Endodermal cell (in vitro differentiated cells): ENCODE results near the gene UEVLD. TPM values are rescaled to one million over a fixed set of nuclear protein-coding genes. Genes with fewer than 3 reads are reported as not detected.

Experiments used
- DNase-seq: peaks from one replicate; pipeline ENCODE4 v3.0.0-alpha.2; 2017
- H3K27ac ChIP-seq: 2 replicates; pipeline ENCODE4 v1.5.1; 2013; ENCODE audit warnings: mild to moderate bottlenecking, low read depth, low read length, moderate library complexity
- H3K27me3 ChIP-seq: 2 replicates; pipeline ENCODE4 v1.6.1; 2013; ENCODE audit warnings: mild to moderate bottlenecking, low read length, moderate library complexity; ENCODE audit not compliant: insufficient read depth, control insufficient read depth, poor library complexity, severe bottlenecking
- H3K36me3 ChIP-seq: 2 replicates; pipeline ENCODE4 v1.7.0; 2013; ENCODE audit warnings: mild to moderate bottlenecking, low read length, moderate library complexity; ENCODE audit not compliant: control insufficient read depth, insufficient read depth
- H3K4me1 ChIP-seq: one replicate; pipeline ENCODE4 v1.7.0; 2013; ENCODE audit warnings: low read length; ENCODE audit not compliant: control insufficient read depth, insufficient read depth
- H3K4me3 ChIP-seq: 2 replicates; pipeline ENCODE4 v1.5.1; 2013; ENCODE audit warnings: mild to moderate bottlenecking, low read length, moderate library complexity
- H3K9ac ChIP-seq: 2 replicates; pipeline ENCODE4 v1.6.1; 2013; ENCODE audit warnings: mild to moderate bottlenecking, low read length, moderate library complexity; ENCODE audit not compliant: poor library complexity, severe bottlenecking; ENCODE audit errors: extremely low read depth
- H3K9me3 ChIP-seq: 2 replicates; pipeline ENCODE4 v1.6.1; 2013; ENCODE audit warnings: mild to moderate bottlenecking, low read length, moderate library complexity; ENCODE audit not compliant: control insufficient read depth
- H3K27ac Mint-ChIP-seq: 2 replicates; pipeline ENCODE4 v1.8.0; 2020; ENCODE audit warnings: mixed read lengths
- H3K27me3 Mint-ChIP-seq: 2 replicates; pipeline ENCODE4 v1.8.0; 2021; ENCODE audit warnings: mild to moderate bottlenecking, mixed read lengths; ENCODE audit not compliant: insufficient read depth
- H3K36me3 Mint-ChIP-seq: 2 replicates; pipeline ENCODE4 v1.8.0; 2020; ENCODE audit warnings: low read depth, mixed read lengths
- H3K4me1 Mint-ChIP-seq: 2 replicates; pipeline ENCODE4 v1.8.0; 2020; ENCODE audit warnings: mixed read lengths
- H3K4me3 Mint-ChIP-seq: 2 replicates; pipeline ENCODE4 v1.8.0; 2020; ENCODE audit warnings: mild to moderate bottlenecking, moderate library complexity, mixed read lengths
- H3K9me3 Mint-ChIP-seq: 2 replicates; pipeline ENCODE4 v1.8.0; 2020; ENCODE audit warnings: mild to moderate bottlenecking, mixed read lengths
- WGBS, 2 experiments: methylation state at CpG; one replicate each; pipeline versions ENCODE4 v1.1.5 to v1.1.7; 2013; ENCODE audit warnings: missing lambda C conversion rate in 2 of 2, mixed read lengths in 1 of 2; ENCODE audit not compliant: insufficient coverage in 1 of 2, insufficient read length in 1 of 2; 5-methylcytosine and 5-hydroxymethylcytosine counted together
- total RNA-seq, 2 donors: library from RNA; stranded (reverse); fragmentation: NEBNext Ultra II Directional in 1 of 2; extraction: Animal tissue kit (Norgen Biotek cat#: 25700) in 1 of 2; gene quantifications; 2 replicates in 1 of 2; 3 replicates in 1 of 2; pipeline ENCODE4 v1.2.1, GENCODE V29; 2021
- TF ChIP-seq, protein P1 (sequence below): fragments of 200-600 bp; sonication (generic); conservative IDR thresholded peaks from 2 replicates; pipeline ENCODE4 v1.5.0; 2021; ENCODE audit warnings: antibody characterized with exemption, mild to moderate bottlenecking

Gene UEVLD
- total RNA-seq, 2 donors from 2014 or later = 14.4 to 15.0 TPM

DNA sequence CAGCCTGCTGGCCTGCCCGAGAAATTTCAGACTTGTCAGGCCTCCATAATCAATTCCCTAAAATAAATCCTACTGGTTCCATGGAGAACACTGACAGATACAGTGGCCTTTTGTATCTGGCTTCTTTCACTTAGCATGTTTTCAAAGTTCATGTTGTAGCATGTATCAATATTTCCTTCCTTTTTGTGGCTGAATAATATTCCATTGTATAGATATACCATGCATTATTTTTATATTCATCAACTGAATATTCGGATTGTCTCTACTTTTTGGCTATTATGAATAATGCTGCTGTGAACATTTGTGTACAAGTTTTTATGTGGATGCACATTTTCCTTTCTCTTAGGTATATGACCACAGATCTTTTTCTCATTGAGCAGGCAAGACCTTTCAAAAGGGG lies 35.2 kb upstream of the UEVLD start:
- Histone ChIP-seq H3K4me1 (no peaks in the 10 kb centered on the region), H3K4me3 (no peak overlapping the region), H3K9ac (no peak overlapping the region), H3K27me3 (no peaks in the 10 kb centered on the region), H3K9me3 (no peaks in the 10 kb centered on the region), H3K36me3 (peaks cover 8% of the 10 kb centered on the region), H3K27ac (no peak overlapping the region)
- H3K4me1 Mint-ChIP-seq = no peaks in the 10 kb centered on the region
- no peak for DNase-seq
- no peak overlapping the region for H3K4me3 Mint-ChIP-seq
- 89 to 100% methylated on average over 1 of the region's 2 CpGs for WGBS, 2 experiments
- H3K36me3 Mint-ChIP-seq = peaks cover 8% of the 10 kb centered on the region
- peaks cover 2% of the 10 kb centered on the region for H3K9me3 Mint-ChIP-seq
- H3K27ac Mint-ChIP-seq = no peak overlapping the region
- no peaks in the 10 kb centered on the region for H3K27me3 Mint-ChIP-seq
- TF ChIP-seq, protein P1, sequence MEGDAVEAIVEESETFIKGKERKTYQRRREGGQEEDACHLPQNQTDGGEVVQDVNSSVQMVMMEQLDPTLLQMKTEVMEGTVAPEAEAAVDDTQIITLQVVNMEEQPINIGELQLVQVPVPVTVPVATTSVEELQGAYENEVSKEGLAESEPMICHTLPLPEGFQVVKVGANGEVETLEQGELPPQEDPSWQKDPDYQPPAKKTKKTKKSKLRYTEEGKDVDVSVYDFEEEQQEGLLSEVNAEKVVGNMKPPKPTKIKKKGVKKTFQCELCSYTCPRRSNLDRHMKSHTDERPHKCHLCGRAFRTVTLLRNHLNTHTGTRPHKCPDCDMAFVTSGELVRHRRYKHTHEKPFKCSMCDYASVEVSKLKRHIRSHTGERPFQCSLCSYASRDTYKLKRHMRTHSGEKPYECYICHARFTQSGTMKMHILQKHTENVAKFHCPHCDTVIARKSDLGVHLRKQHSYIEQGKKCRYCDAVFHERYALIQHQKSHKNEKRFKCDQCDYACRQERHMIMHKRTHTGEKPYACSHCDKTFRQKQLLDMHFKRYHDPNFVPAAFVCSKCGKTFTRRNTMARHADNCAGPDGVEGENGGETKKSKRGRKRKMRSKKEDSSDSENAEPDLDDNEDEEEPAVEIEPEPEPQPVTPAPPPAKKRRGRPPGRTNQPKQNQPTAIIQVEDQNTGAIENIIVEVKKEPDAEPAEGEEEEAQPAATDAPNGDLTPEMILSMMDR = no peak

DNA sequence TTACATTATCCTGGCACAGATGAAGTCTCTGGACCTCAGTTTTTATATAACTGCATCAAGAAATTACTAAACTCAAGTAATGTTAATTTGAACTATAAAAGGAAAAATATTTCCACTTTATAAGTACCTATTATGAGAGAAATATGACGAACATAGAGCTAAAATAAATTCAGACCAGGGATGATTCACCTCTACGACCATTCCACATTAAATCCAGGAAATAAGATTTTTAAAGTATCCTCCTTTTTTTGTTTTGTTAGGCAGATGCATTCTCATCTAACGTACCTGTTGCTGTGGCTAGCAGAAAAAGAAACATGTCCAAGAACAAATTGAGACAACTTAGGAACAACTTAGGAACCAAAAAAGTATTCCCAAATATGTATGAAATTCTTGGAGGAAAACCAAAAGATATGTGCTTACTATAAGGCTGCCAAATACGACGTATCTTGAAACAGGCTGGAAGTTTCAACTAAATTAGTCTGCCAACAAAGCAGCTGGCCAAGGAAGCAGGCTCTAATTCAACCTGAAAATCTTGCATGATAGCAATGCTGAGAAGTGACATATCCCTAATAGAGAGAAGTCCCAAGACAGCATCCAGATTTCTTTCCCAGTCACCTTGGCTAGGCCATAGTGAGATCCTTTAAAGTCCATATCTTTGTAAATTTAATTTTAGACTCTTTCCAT lies 29.9 kb upstream of the UEVLD start:
- H3K27me3 Mint-ChIP-seq = no peaks in the 10 kb centered on the region
- Histone ChIP-seq H3K27me3 (no peaks in the 10 kb centered on the region), H3K36me3 (peaks cover 39% of the 10 kb centered on the region), H3K27ac (no peak overlapping the region), H3K9me3 (no peaks in the 10 kb centered on the region), H3K4me1 (no peaks in the 10 kb centered on the region), H3K4me3 (no peak overlapping the region), H3K9ac (no peak overlapping the region)
- H3K4me3 Mint-ChIP-seq = no peak overlapping the region
- no peaks in the 10 kb centered on the region for H3K4me1 Mint-ChIP-seq
- 82 to 100% methylated on average over 2 to 5 of the region's 5 CpGs for WGBS, 2 experiments
- H3K9me3 Mint-ChIP-seq = no peaks in the 10 kb centered on the region
- TF ChIP-seq, protein P1 = no peak
- no peak for DNase-seq
- peak overlapping the region; percentile 62 for H3K27ac Mint-ChIP-seq
- peaks cover 22% of the 10 kb centered on the region for H3K36me3 Mint-ChIP-seq

DNA sequence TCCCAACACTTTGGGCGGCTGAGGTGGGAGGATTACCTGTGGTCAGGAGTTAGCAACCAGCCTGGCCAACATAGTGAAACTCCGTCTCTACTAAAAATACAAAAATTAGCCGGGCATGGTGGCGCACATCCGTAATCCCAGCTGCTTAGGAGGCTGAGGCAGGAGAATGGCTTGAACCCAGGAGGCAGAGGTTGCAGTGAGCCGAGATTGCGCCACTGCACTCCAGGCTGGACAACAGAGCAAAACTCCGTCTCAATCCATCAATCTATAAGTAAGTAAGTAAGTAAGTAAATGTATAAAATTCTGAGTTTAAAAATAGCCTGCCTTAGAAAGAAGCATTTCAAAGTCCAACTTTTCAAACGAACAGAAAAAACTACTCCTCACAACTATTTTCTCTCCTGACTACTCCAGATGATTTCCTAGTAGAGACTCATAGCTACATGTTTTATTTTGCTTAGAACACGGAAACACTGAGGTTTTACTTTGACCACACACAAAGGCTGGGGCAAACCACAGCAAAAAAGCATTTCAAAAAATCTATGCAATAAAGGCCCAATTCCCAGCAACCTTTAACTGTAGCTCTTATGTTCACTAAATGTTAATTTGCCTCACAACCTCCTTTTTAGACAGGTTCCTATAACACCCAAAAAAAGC lies 29.3 kb upstream of the UEVLD start:
- 88 to 93% methylated on average over 6 to 9 of the region's 10 CpGs for WGBS, 2 experiments
- Histone ChIP-seq H3K4me3 (no peak overlapping the region), H3K27me3 (no peaks in the 10 kb centered on the region), H3K36me3 (peaks cover 45% of the 10 kb centered on the region), H3K27ac (no peak overlapping the region), H3K9me3 (no peaks in the 10 kb centered on the region), H3K4me1 (no peaks in the 10 kb centered on the region), H3K9ac (no peak overlapping the region)
- Mint-ChIP-seq H3K27ac (peak overlapping the region; percentile 62), H3K4me1 (no peaks in the 10 kb centered on the region), H3K27me3 (no peaks in the 10 kb centered on the region), H3K9me3 (no peaks in the 10 kb centered on the region), H3K4me3 (no peak overlapping the region), H3K36me3 (peaks cover 28% of the 10 kb centered on the region)
- DNase-seq = no peak
- TF ChIP-seq, protein P1 = no peak
